HL-60 (cell line): ENCODE measurements around the gene FARSA.

ENCODE experiments used
- GABPA ChIP-seq: IDR thresholded peaks from 2 replicates; pipeline ENCODE4 v1.6.1; 2012; ENCODE audit warnings: low read depth
- POLR2AphosphoS5 ChIP-seq: IDR thresholded peaks from 2 replicates; pipeline ENCODE4 v1.6.1; 2012; ENCODE audit warnings: low read depth
- REST ChIP-seq: IDR thresholded peaks from 2 replicates; pipeline ENCODE4 v1.6.1; 2012; ENCODE audit warnings: low read depth; ENCODE audit not compliant: insufficient replicate concordance
- SPI1 ChIP-seq: IDR thresholded peaks from 2 replicates; pipeline ENCODE4 v1.6.1; 2012; ENCODE audit warnings: low read depth, mild to moderate bottlenecking, borderline replicate concordance
- TF ChIP-seq, protein P1 (sequence below): IDR thresholded peaks from one replicate; pipeline ENCODE4 v1.5.1; 2011; ENCODE audit warnings: low read length, control low read depth, inconsistent platforms; ENCODE audit not compliant: insufficient read depth

DNA sequence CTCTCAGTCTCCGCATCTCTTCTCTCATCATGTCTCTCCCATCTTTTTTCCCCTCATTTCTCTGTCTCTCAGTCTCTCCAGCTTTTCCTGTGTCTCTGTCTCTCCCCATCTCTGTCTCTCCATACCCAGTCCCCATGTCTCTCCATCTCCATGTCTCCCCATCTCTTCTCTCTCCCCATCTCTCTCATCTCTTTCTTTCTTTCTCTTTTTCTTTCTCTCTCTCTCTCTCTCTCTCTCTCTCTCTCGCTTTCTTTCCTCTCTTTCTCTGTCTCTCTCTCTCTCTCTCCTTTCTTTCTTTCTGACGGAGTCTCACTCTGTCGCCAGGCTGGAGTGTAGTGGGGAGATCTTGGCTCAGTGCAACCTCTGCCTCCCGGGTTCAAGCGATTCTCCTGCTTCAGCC, 49.1 kb upstream of the FARSA start:
- TF ChIP-seq, protein P1, sequence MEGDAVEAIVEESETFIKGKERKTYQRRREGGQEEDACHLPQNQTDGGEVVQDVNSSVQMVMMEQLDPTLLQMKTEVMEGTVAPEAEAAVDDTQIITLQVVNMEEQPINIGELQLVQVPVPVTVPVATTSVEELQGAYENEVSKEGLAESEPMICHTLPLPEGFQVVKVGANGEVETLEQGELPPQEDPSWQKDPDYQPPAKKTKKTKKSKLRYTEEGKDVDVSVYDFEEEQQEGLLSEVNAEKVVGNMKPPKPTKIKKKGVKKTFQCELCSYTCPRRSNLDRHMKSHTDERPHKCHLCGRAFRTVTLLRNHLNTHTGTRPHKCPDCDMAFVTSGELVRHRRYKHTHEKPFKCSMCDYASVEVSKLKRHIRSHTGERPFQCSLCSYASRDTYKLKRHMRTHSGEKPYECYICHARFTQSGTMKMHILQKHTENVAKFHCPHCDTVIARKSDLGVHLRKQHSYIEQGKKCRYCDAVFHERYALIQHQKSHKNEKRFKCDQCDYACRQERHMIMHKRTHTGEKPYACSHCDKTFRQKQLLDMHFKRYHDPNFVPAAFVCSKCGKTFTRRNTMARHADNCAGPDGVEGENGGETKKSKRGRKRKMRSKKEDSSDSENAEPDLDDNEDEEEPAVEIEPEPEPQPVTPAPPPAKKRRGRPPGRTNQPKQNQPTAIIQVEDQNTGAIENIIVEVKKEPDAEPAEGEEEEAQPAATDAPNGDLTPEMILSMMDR = no peak
- TF ChIP-seq GABPA = no peak
- TF ChIP-seq POLR2AphosphoS5 = no peak
- TF ChIP-seq REST = no peak
- TF ChIP-seq SPI1 = no peak
